NCI-H446 (cell line): Measurements from ENCODE around the gene TOMM5.
A peak's percentile ranks its signal among the peaks of the same experiment; 100 is the strongest.
"Not testable (repeated sequence)": the region's sequence is repeated elsewhere in the genome, so short reads cannot be mapped to it uniquely, and the experiment has no call there.

Source experiments
- DNase-seq, 2 experiments: peaks; one replicate each; lab custom pipeline; 2025; lab: John Stamatoyannopoulos, UW

Gene TOMM5

GRCh38 chr9:37611014-37611413 is 18.6 kb upstream of the TOMM5 start:
- DNase-seq: no peak

- no peak for DNase-seq
These were observed 17.5 kb upstream of the TOMM5 start for GRCh38 chr9:37609735-37610397.

GRCh38 chr9:37608250-37608649 is 15.9 kb upstream of the TOMM5 start:
- no peak for DNase-seq

- no peak for DNase-seq
These were observed 11.9 kb upstream of the TOMM5 start for GRCh38 chr9:37604296-37604695.

- no peak for DNase-seq
These were observed 10.4 kb upstream of the TOMM5 start for GRCh38 chr9:37602817-37603216.

- not testable (repeated sequence) for DNase-seq
These were observed 9.7 kb upstream of the TOMM5 start for GRCh38 chr9:37602061-37602460.

GRCh38 chr9:37596504-37596903 is 4.1 kb upstream of the TOMM5 start:
- no peak for DNase-seq

GRCh38 chr9:37593883-37594448 is 1.6 kb upstream of the TOMM5 start:
- no peak for DNase-seq

GRCh38 chr9:37587521-37587920 is 4.9 kb downstream of the TOMM5 start:
- no peak for DNase-seq

- DNase-seq: no peak
These were observed 8.8 kb downstream of the TOMM5 start for GRCh38 chr9:37583522-37584121.

GRCh38 chr9:37582548-37583157 is 9.7 kb downstream of the TOMM5 start:
- DNase-seq: peak; percentile 4 to 41

GRCh38 chr9:37575921-37576721 is 16.3 kb downstream of the TOMM5 start, which contains the start of gene FBXO10:
Gene FBXO10 (minus strand): TSS chr9:37576380. CDS start chr9:37541768, 34,612 bp downstream.
- peak in 1 of 2 experiments; percentile 66 for DNase-seq

- no peak for DNase-seq
These were observed 16.9 kb downstream of the TOMM5 start for GRCh38 chr9:37575511-37575914.

GRCh38 chr9:37575001-37575400 is 17.4 kb downstream of the TOMM5 start:
- DNase-seq: peak in 1 of 2 experiments; percentile 8

- DNase-seq: no peak
These were observed 18.1 kb downstream of the TOMM5 start for GRCh38 chr9:37574241-37574721.

GRCh38 chr9:37571282-37571681 is 21.1 kb downstream of the TOMM5 start:
- no peak for DNase-seq

- no peak for DNase-seq
These were observed 25.7 kb downstream of the TOMM5 start for GRCh38 chr9:37566716-37567115.

GRCh38 chr9:37565661-37566618 is 26.5 kb downstream of the TOMM5 start:
- DNase-seq: no peak

GRCh38 chr9:37564916-37565315 is 27.5 kb downstream of the TOMM5 start:
- no peak for DNase-seq

- no peak for DNase-seq
These were observed 28.4 kb downstream of the TOMM5 start for GRCh38 chr9:37563806-37564513.
